Neural progenitor cell (in vitro differentiated cells): Measurements from ENCODE around the gene SBDS. TPM values are rescaled to one million over a fixed set of nuclear protein-coding genes. Genes with fewer than 3 reads are reported as not detected.

Source experiments
- DNase-seq: peaks from one replicate; pipeline ENCODE4 v3.0.0-alpha.2; 2016; ENCODE audit warnings: low spot score
- H2AFZ ChIP-seq: fragments of 200-600 bp; sonication (generic); replicated peaks from 2 replicates; pipeline ENCODE4 v1.6.1; 2016; ENCODE audit warnings: antibody characterized with exemption
- H3F3A ChIP-seq: fragments of 200-600 bp; sonication (generic); 2 replicates; pipeline ENCODE4 v1.6.1; 2016; ENCODE audit warnings: antibody characterized with exemption, low read depth
- H3K27ac ChIP-seq: fragments of 200-600 bp; sonication (generic); 2 replicates; pipeline ENCODE4 v1.5.1; 2016; ENCODE audit warnings: mild to moderate bottlenecking
- H3K27me3 ChIP-seq: fragments of 200-600 bp; sonication (generic); 2 replicates; pipeline ENCODE4 v1.6.1; 2016; ENCODE audit warnings: mild to moderate bottlenecking, moderate library complexity
- H3K36me3 ChIP-seq: fragments of 200-600 bp; sonication (generic); 2 replicates; pipeline ENCODE4 v1.5.1; 2016
- H3K4me1 ChIP-seq: fragments of 200-600 bp; sonication (generic); 2 replicates; pipeline ENCODE4 v1.6.1; 2016; ENCODE audit warnings: mixed run types
- H3K4me2 ChIP-seq: fragments of 200-600 bp; sonication (generic); 2 replicates; pipeline ENCODE4 v1.6.1; 2016
- H3K4me3 ChIP-seq: fragments of 200-600 bp; sonication (generic); 2 replicates; pipeline ENCODE4 v1.5.1; 2016
- H3K79me2 ChIP-seq: fragments of 200-600 bp; sonication (generic); 2 replicates; pipeline ENCODE4 v1.6.1; 2016; ENCODE audit warnings: low read depth
- H3K9ac ChIP-seq: fragments of 200-600 bp; sonication (generic); 2 replicates; pipeline ENCODE4 v1.6.1; 2016
- H3K9me3 ChIP-seq: fragments of 200-600 bp; sonication (generic); 2 replicates; pipeline ENCODE4 v1.5.1; 2016; ENCODE audit warnings: low read depth
- H4K20me1 ChIP-seq: fragments of 200-600 bp; sonication (generic); 2 replicates; pipeline ENCODE4 v1.6.1; 2016; ENCODE audit warnings: low read depth
- H3K27ac Mint-ChIP-seq: 3 replicates; pipeline ENCODE4 v1.8.0; 2021; ENCODE audit warnings: mixed read lengths
- H3K27me3 Mint-ChIP-seq: 2 replicates; pipeline ENCODE4 v1.8.0; 2022; ENCODE audit warnings: low read depth, mild to moderate bottlenecking, inconsistent platforms, moderate library complexity, mixed read lengths; ENCODE audit not compliant: insufficient read depth
- H3K36me3 Mint-ChIP-seq: 3 replicates; pipeline ENCODE4 v1.8.0; 2021; ENCODE audit warnings: mixed read lengths
- H3K4me1 Mint-ChIP-seq: 3 replicates; pipeline ENCODE4 v1.8.0; 2021; ENCODE audit warnings: mixed read lengths
- H3K4me3 Mint-ChIP-seq: 3 replicates; pipeline ENCODE4 v1.8.0; 2021; ENCODE audit warnings: mild to moderate bottlenecking, moderate library complexity, mixed read lengths
- H3K9me3 Mint-ChIP-seq: 3 replicates; pipeline ENCODE4 v1.8.0; 2020; ENCODE audit warnings: mixed read lengths
- EZH2 ChIP-seq: fragments of 200-600 bp; sonication (generic); IDR thresholded peaks from 2 replicates; pipeline ENCODE4 v1.6.1; 2017; ENCODE audit warnings: antibody characterized with exemption, mild to moderate bottlenecking, moderate library complexity
- EZH2phosphoT487 ChIP-seq: fragments of 200-600 bp; sonication (generic); IDR thresholded peaks from 2 replicates; pipeline ENCODE4 v1.6.1; 2017; ENCODE audit warnings: antibody characterized with exemption
- total RNA-seq: library from RNA; depleted of rRNA; stranded (reverse); fragments of >200 nt; gene quantifications from 2 replicates; pipeline ENCODE4 v1.2.3, GENCODE V29; 2015; ENCODE audit warnings: low replicate concordance
- TF ChIP-seq, protein P1 (sequence below): fragments of 200-600 bp; sonication (generic); IDR thresholded peaks from 2 replicates; pipeline ENCODE4 v1.5.1; 2017; ENCODE audit warnings: antibody characterized with exemption, mild to moderate bottlenecking

The SBDS gene
- total RNA-seq, 1 donor from 2014 or later, result 44.2 TPM

DNA sequence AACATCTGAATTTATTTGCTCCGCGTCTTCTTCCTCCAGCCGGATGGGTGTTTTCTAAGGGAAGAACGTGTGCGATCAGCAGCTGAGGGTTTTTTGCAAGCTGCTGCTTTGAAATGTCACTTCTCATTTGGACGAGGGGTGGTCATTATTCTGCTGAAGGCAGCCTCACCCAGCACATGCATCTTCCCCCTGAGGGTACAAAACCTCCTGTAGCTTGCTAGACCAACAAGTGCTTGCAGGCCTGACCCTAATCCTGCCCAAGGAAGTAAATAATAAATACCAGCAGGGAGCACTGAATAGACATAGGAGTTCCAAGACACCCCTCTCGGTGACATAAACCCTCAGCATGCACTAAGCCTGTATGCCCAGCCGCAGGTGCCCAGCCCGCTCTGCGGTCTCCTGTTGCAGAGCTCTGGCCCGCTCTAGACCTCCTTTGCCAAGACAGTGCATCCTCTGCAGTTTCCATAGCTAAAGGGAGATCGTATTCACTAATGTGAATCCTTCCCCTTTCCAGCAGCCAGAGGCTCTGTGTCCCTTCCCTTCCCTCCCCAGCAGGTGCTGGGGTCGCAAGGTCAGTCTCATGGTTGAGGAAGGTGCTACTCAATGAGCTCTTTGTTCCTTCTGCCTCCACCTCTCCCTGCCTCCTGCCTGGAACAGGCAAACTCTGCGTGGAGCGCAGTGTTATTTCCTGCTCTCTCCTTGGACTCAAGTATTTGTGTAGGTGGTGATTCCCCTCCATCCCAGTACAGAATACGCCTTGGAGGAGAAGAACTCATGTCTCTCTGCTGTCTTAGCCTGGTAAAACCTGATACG is 36.6 kb downstream of the SBDS start:
- TF ChIP-seq EZH2phosphoT487 (no peak), EZH2 (no peak)
- TF ChIP-seq, protein P1, sequence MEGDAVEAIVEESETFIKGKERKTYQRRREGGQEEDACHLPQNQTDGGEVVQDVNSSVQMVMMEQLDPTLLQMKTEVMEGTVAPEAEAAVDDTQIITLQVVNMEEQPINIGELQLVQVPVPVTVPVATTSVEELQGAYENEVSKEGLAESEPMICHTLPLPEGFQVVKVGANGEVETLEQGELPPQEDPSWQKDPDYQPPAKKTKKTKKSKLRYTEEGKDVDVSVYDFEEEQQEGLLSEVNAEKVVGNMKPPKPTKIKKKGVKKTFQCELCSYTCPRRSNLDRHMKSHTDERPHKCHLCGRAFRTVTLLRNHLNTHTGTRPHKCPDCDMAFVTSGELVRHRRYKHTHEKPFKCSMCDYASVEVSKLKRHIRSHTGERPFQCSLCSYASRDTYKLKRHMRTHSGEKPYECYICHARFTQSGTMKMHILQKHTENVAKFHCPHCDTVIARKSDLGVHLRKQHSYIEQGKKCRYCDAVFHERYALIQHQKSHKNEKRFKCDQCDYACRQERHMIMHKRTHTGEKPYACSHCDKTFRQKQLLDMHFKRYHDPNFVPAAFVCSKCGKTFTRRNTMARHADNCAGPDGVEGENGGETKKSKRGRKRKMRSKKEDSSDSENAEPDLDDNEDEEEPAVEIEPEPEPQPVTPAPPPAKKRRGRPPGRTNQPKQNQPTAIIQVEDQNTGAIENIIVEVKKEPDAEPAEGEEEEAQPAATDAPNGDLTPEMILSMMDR, result no peak
- Mint-ChIP-seq H3K9me3 (no peaks in the 10 kb centered on the region), H3K27me3 (peaks cover 2% of the 10 kb centered on the region), H3K36me3 (peaks cover 11% of the 10 kb centered on the region), H3K4me3 (no peak overlapping the region), H3K27ac (peak overlapping the region; percentile 17), H3K4me1 (peaks cover 2% of the 10 kb centered on the region)
- no peaks in the 10 kb centered on the region for H3K79me2 ChIP-seq
- H3K27ac ChIP-seq, result no peak overlapping the region
- no peak overlapping the region for H3K9ac ChIP-seq
- no peaks in the 10 kb centered on the region for H3K27me3 ChIP-seq
- no peaks in the 10 kb centered on the region for H3K9me3 ChIP-seq
- H4K20me1 ChIP-seq, result no peaks in the 10 kb centered on the region
- H2AFZ ChIP-seq, result no peak overlapping the region
- DNase-seq, result no peak
- no peak overlapping the region for H3K4me2 ChIP-seq
- no peaks in the 10 kb centered on the region for H3F3A ChIP-seq
- H3K36me3 ChIP-seq, result no peaks in the 10 kb centered on the region
- no peaks in the 10 kb centered on the region for H3K4me1 ChIP-seq
- H3K4me3 ChIP-seq, result no peak overlapping the region

DNA sequence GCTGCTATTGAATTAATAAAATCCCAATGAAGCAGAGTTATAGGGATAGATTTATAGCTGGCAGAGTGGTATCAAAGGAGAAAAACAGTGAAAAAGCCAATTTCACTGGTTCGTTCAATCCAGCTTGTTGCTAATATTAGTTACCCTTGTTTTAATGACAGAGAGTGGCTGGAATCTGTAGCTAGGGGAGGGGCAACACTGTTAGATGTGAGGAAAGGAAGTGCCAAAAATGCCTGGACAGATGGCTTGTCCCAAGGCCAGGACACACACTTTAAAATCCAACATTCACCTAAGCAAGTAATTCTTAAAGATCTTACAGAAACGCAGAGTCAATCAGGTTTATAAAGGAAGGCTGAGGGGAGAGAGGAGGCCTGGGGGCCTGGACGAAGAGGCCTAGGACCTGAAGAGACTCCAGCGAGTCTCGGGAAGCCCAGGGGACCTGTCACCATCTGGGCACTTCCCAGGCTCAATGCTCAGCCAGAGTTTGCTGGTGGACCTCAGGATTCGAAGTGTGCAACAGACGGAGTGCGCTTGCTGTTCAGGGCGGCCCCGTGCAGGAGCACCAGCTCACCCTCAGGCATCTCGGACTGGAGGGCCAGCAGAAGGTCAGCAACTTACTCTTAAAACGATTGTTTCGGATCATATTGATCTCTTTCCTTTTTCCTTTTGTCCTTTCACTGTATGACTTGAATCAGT is 37.6 kb downstream of the SBDS start:
- H3K27me3 Mint-ChIP-seq, result peaks cover 4% of the 10 kb centered on the region
- H3K27me3 ChIP-seq, result no peaks in the 10 kb centered on the region
- no peak overlapping the region for H3K4me2 ChIP-seq
- no peaks in the 10 kb centered on the region for H3K36me3 ChIP-seq
- H3K4me3 Mint-ChIP-seq, result no peak overlapping the region
- no peak overlapping the region for H2AFZ ChIP-seq
- peaks cover 2% of the 10 kb centered on the region for H3K4me1 Mint-ChIP-seq
- no peak overlapping the region for H3K4me3 ChIP-seq
- H3K4me1 ChIP-seq, result no peaks in the 10 kb centered on the region
- no peaks in the 10 kb centered on the region for H3F3A ChIP-seq
- no peak overlapping the region for H3K9ac ChIP-seq
- H3K9me3 Mint-ChIP-seq, result no peaks in the 10 kb centered on the region
- H3K27ac Mint-ChIP-seq, result no peak overlapping the region
- H3K27ac ChIP-seq, result no peak overlapping the region
- no peaks in the 10 kb centered on the region for H3K9me3 ChIP-seq
- peaks cover 11% of the 10 kb centered on the region for H3K36me3 Mint-ChIP-seq
- H3K79me2 ChIP-seq, result no peaks in the 10 kb centered on the region
- DNase-seq, result no peak
- H4K20me1 ChIP-seq, result no peaks in the 10 kb centered on the region
- TF ChIP-seq EZH2 (no peak), EZH2phosphoT487 (no peak)
- TF ChIP-seq, protein P1, result no peak

DNA sequence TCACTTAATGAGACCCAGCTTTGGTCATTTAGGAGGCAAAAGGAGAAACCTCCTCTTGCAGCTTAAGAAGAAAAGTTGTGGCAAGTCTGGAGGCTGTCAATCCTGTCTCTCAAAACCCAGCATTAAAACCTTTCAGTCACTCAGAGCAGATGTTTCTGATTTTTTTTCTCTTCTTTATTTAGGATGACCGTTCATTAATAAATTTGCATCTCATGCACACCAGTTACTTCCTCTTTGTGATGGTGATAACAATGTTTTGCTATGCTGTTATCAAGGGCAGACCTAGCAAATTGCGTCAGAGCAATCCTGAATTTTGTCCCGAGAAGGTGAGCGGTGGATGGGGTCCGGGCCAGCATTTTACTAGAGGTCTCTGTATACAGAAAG is 42.4 kb downstream of the SBDS start:
- Histone ChIP-seq H3K9me3 (no peaks in the 10 kb centered on the region), H3F3A (no peaks in the 10 kb centered on the region), H3K79me2 (no peaks in the 10 kb centered on the region), H4K20me1 (no peaks in the 10 kb centered on the region), H2AFZ (no peak overlapping the region), H3K36me3 (no peaks in the 10 kb centered on the region), H3K4me2 (no peak overlapping the region), H3K27me3 (no peaks in the 10 kb centered on the region), H3K4me3 (no peak overlapping the region), H3K4me1 (no peaks in the 10 kb centered on the region), H3K27ac (no peak overlapping the region), H3K9ac (no peak overlapping the region)
- Mint-ChIP-seq H3K4me1 (peaks cover 2% of the 10 kb centered on the region), H3K27ac (no peak overlapping the region), H3K9me3 (no peaks in the 10 kb centered on the region), H3K4me3 (no peak overlapping the region), H3K27me3 (peaks cover 3% of the 10 kb centered on the region), H3K36me3 (peaks cover 15% of the 10 kb centered on the region)
- no peak for DNase-seq
- TF ChIP-seq EZH2phosphoT487, result no peak
- TF ChIP-seq EZH2, result no peak
- TF ChIP-seq, protein P1, result no peak
